ENCODE measurements around the gene TNIP2. TPM values are rescaled to one million over a fixed set of nuclear protein-coding genes. Genes with fewer than 3 reads are reported as not detected.

Gene TNIP2
- total RNA-seq, 4 donors from 2014 or later = 27.6 to 50.0 (median 36.1) TPM

DNA sequence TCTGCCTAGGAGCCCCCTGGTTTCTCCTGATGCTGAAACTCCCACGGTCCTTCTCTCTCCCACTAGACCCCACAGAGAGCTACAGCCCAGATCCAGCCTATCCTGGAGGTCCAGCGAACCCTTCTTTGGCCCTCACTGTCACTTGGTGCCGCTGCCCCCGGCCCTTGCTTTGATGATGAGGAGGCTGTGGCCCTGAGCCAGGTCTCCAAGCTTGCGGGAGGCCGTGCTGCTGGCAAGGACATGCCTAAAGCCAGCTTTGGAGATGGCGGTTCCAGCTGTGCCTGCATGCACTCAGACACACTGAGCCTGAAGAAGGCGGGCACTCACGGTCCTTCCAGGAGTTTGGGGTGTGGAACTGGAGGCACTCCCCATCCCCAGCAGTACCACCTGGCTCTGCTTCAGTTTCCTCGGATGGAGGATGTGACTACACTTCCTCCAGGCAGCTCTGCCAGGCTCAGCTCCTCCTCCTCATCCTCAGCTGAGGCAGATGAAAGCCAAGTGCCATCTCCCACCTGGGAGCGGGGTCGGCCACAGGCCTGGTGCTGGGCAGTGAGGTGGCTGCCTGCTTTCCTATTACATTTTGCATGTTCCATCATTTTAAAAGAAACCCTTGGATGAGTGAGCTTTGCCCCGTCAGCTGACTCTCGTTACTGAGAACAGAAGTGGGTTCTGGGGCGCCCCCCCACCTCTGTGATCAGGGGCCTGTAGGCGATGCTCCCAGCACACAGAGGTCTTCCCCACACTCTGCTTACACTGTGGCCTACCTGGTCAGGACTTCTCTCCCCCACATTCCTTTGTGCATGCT, 9.0 kb downstream of the TNIP2 start:
- DNase-seq = no peak
- Histone ChIP-seq H3K27me3 (no peaks in the 10 kb centered on the region), H3K4me3 (no peak overlapping the region), H3K9me3 (no peaks in the 10 kb centered on the region), H3K27ac (no peak overlapping the region), H3K36me3 (no peaks in the 10 kb centered on the region), H3K4me1 (no peaks in the 10 kb centered on the region)
- TF ChIP-seq, protein P1, sequence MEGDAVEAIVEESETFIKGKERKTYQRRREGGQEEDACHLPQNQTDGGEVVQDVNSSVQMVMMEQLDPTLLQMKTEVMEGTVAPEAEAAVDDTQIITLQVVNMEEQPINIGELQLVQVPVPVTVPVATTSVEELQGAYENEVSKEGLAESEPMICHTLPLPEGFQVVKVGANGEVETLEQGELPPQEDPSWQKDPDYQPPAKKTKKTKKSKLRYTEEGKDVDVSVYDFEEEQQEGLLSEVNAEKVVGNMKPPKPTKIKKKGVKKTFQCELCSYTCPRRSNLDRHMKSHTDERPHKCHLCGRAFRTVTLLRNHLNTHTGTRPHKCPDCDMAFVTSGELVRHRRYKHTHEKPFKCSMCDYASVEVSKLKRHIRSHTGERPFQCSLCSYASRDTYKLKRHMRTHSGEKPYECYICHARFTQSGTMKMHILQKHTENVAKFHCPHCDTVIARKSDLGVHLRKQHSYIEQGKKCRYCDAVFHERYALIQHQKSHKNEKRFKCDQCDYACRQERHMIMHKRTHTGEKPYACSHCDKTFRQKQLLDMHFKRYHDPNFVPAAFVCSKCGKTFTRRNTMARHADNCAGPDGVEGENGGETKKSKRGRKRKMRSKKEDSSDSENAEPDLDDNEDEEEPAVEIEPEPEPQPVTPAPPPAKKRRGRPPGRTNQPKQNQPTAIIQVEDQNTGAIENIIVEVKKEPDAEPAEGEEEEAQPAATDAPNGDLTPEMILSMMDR (IDR thresholded peaks at IDR 0.05) = no peak
- no peak for TF ChIP-seq POLR2A (IDR thresholded peaks at IDR 0.05)
- intact Hi-C loops (cut with DNase I; ENCODE audit: low total_unique reads) = no loop called here

GRCh38 chr4:2745981-2746806, 9.9 kb downstream of the TNIP2 start:
- Histone ChIP-seq H3K36me3 (no peaks in the 10 kb centered on the region), H3K4me3 (no peak overlapping the region), H3K27ac (no peak overlapping the region), H3K9me3 (no peaks in the 10 kb centered on the region), H3K4me1 (no peaks in the 10 kb centered on the region), H3K27me3 (no peaks in the 10 kb centered on the region)
- no peak for TF ChIP-seq POLR2A (IDR thresholded peaks at IDR 0.05)
- TF ChIP-seq, protein P1 (IDR thresholded peaks at IDR 0.05) = no peak
- no peak for DNase-seq
- intact Hi-C loops (cut with DNase I; ENCODE audit: low total_unique reads) = no loop called here

DNA sequence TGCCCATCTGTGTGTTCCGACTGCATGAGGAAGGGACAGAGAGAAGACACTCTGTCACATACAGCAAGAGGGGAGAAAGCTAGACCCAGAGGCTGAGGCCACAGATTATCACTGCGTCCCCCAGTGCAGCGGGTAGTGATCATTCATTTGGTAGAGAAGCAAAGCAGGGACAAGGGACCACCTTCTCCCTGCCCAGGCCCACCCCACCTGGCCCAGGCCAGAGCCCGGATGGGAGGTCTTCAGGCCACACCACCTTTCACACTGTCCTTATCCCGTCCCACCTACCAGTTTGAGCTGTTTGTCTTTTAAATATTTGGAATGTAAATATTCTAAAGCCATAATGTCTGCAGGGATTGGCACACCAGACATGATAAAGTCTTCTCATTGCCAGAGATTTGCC, 10.6 kb downstream of the TNIP2 start:
- Histone ChIP-seq H3K27me3 (no peaks in the 10 kb centered on the region), H3K36me3 (no peaks in the 10 kb centered on the region), H3K27ac (no peak overlapping the region), H3K9me3 (no peaks in the 10 kb centered on the region), H3K4me3 (no peak overlapping the region), H3K4me1 (no peaks in the 10 kb centered on the region)
- TF ChIP-seq, protein P1 (IDR thresholded peaks at IDR 0.05) = no peak
- TF ChIP-seq POLR2A (IDR thresholded peaks at IDR 0.05) = no peak
- DNase-seq = no peak
- intact Hi-C loops (cut with DNase I; ENCODE audit: low total_unique reads) = no loop called here

DNA sequence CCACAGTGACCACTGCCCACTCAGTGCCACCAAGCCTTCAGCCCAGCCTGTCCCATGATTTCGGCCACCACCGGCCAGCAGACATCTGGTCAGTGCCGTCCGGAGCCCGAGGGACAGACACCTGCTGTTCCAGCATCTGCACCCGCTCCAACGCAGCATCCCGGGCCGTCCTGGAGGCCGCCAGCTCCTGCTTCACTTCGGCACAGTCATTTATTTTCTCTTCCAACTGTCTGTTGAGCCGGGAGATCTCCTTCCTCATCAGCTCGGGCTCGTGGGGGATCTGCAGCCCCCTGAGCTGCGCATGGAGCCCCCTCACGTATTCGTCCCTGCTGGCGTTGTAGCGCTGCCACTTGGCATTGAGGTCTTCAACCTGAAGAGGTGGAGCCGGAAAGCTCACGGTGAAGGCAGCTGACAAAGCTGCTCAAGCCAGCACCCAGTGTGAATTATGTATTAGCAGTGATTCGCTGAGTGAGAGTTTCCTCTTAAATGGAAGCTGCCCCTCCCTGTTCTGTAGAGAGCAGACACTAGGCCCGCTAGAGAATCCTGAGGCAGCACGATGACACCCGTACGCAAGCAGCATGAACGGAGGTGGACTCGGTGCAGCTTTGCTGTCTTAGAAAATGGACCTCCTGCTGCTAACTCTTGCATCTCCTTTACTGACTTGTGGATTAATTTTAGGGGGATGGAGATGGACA, 11.4 kb downstream of the TNIP2 start:
- Histone ChIP-seq H3K4me1 (no peaks in the 10 kb centered on the region), H3K36me3 (no peaks in the 10 kb centered on the region), H3K9me3 (no peaks in the 10 kb centered on the region), H3K27ac (no peak overlapping the region), H3K4me3 (no peak overlapping the region), H3K27me3 (no peaks in the 10 kb centered on the region)
- intact Hi-C loops (cut with DNase I; ENCODE audit: low total_unique reads) = no loop called here
- TF ChIP-seq, protein P1 (IDR thresholded peaks at IDR 0.05) = no peak
- no peak for TF ChIP-seq POLR2A (IDR thresholded peaks at IDR 0.05)
- DNase-seq = no peak

All from uterus (tissue), 4 donors.